GM23248 (cell line): Measurements from ENCODE around the gene ZNF746. TPM values are rescaled to one million over a fixed set of nuclear protein-coding genes. Genes with fewer than 3 reads are reported as not detected.
"Not testable (repeated sequence)": the region's sequence is repeated elsewhere in the genome, so short reads cannot be mapped to it uniquely, and the experiment has no call there.

ENCODE experiments used
- DNase-seq: peaks from one replicate; pipeline ENCODE4 v3.0.0-alpha.2; 2015
- H2AFZ ChIP-seq: fragments of 200-600 bp; sonication (generic); 2 replicates; pipeline ENCODE4 v1.6.1; 2016; ENCODE audit warnings: antibody characterized with exemption
- H3F3A ChIP-seq: fragments of 200-600 bp; sonication (generic); 2 replicates; pipeline ENCODE4 v1.6.1; 2016; ENCODE audit warnings: mild to moderate bottlenecking, antibody characterized with exemption, mixed run types; ENCODE audit not compliant: insufficient read depth
- H3K27ac ChIP-seq: fragments of 200-600 bp; sonication (generic); 2 replicates; pipeline ENCODE4 v1.5.1; 2016; ENCODE audit warnings: mild to moderate bottlenecking
- H3K27me3 ChIP-seq: fragments of 200-600 bp; sonication (generic); replicated peaks from 2 replicates; pipeline ENCODE4 v1.6.1; 2016; ENCODE audit warnings: mild to moderate bottlenecking; ENCODE audit not compliant: insufficient read depth
- H3K36me3 ChIP-seq: fragments of 200-600 bp; sonication (generic); 2 replicates; pipeline ENCODE4 v1.6.1; 2016; ENCODE audit warnings: low read depth, mild to moderate bottlenecking
- H3K4me1 ChIP-seq: fragments of 200-600 bp; sonication (generic); 2 replicates; pipeline ENCODE4 v1.6.1; 2016; ENCODE audit warnings: mild to moderate bottlenecking; ENCODE audit not compliant: insufficient read depth
- H3K4me2 ChIP-seq: fragments of 200-600 bp; sonication (generic); one replicate; pipeline ENCODE4 v1.6.1; 2016; ENCODE audit warnings: mild to moderate bottlenecking; ENCODE audit not compliant: unreplicated experiment
- H3K4me3 ChIP-seq: fragments of 200-600 bp; sonication (generic); 2 replicates; pipeline ENCODE4 v1.5.1; 2016; ENCODE audit warnings: mild to moderate bottlenecking
- H3K79me2 ChIP-seq: fragments of 200-600 bp; sonication (generic); 2 replicates; pipeline ENCODE4 v1.6.1; 2016; ENCODE audit warnings: mild to moderate bottlenecking; ENCODE audit not compliant: insufficient read depth
- H3K9ac ChIP-seq: fragments of 200-600 bp; sonication (generic); 2 replicates; pipeline ENCODE4 v1.6.1; 2016; ENCODE audit warnings: mild to moderate bottlenecking
- H3K9me2 ChIP-seq: fragments of 200-600 bp; sonication (generic); 2 replicates; pipeline ENCODE4 v1.6.1; 2016; ENCODE audit warnings: mixed run types, mild to moderate bottlenecking, moderate library complexity; ENCODE audit not compliant: insufficient read depth
- H3K9me3 ChIP-seq: fragments of 200-600 bp; sonication (generic); one replicate; pipeline ENCODE4 v1.6.1; 2017; ENCODE audit warnings: low read depth
- H4K20me1 ChIP-seq: fragments of 200-600 bp; sonication (generic); 2 replicates; pipeline ENCODE4 v1.6.0; 2016; ENCODE audit not compliant: insufficient read depth
- EZH2 ChIP-seq: fragments of 200-600 bp; sonication (generic); IDR thresholded peaks from 2 replicates; pipeline ENCODE4 v1.6.1; 2018; ENCODE audit warnings: antibody characterized with exemption, mild to moderate bottlenecking; ENCODE audit not compliant: insufficient read depth, poor library complexity, severe bottlenecking
- EZH2phosphoT487 ChIP-seq: fragments of 200-600 bp; sonication (generic); IDR thresholded peaks from 2 replicates; pipeline ENCODE4 v1.6.1; 2018; ENCODE audit warnings: antibody characterized with exemption, moderate library complexity, mild to moderate bottlenecking, low read depth; ENCODE audit not compliant: insufficient read depth
- WGBS, 2 experiments: methylation state at CpG; one replicate each; pipeline ENCODE4 v1.1.6; 2015 to 2017; ENCODE audit warnings: low lambda C conversion rate in 2 of 2, low coverage in 1 of 2; ENCODE audit errors: missing lambda C conversion rate in 2 of 2; 5-methylcytosine and 5-hydroxymethylcytosine counted together
- in situ Hi-C: fragments of 300-500 bp; cut with MboI; formaldehyde crosslinking; loops from 2 replicates; pipeline ENCODE4 v1.15.0; 2020
- polyA plus RNA-seq: library from polyadenylated mRNA; unstranded; fragments of >200 nt; fragmentation: Nextera tagmentation; extraction: Ambion mirVana; gene quantifications from 2 replicates; pipeline ENCODE4 v1.2.1, GENCODE V29; 2016
- total RNA-seq: library from RNA; depleted of rRNA; stranded (reverse); fragments of >200 nt; shearing (Covaris generic); gene quantifications from 2 replicates; pipeline ENCODE4 v1.2.3, GENCODE V29; 2014

Gene ZNF746
- total and polyA plus RNA-seq, 2 experiments from 2014 or later, result 9.7 to 17.8 TPM

- DNase-seq, result no peak
- in situ Hi-C loops, result no loop called here
- H3K4me1 ChIP-seq, result no peaks in the 10 kb centered on the region
- H2AFZ ChIP-seq, result no peak overlapping the region
- no peaks in the 10 kb centered on the region for H3K9me3 ChIP-seq
- peaks cover 23% of the 10 kb centered on the region for H3K79me2 ChIP-seq
- 96 to 97% methylated on average over 6 of the region's 6 CpGs for WGBS, 2 experiments
- peaks cover 51% of the 10 kb centered on the region for H3K36me3 ChIP-seq
- H3K9me2 ChIP-seq, result no peaks in the 10 kb centered on the region
- H4K20me1 ChIP-seq, result no peaks in the 10 kb centered on the region
- TF ChIP-seq EZH2 (no peak), EZH2phosphoT487 (no peak)
- no peaks in the 10 kb centered on the region for H3K27me3 ChIP-seq
- 0 out of 2 replicates have a peak, but pooled peaks cover 4% of the 10 kb centered on the region for H3F3A ChIP-seq
- H3K27ac ChIP-seq, result no peak overlapping the region
- no peak overlapping the region for H3K4me2 ChIP-seq
- H3K9ac ChIP-seq, result no peak overlapping the region
- no peak overlapping the region for H3K4me3 ChIP-seq
Observed at GRCh38 chr7:149449897-149450296, 47.7 kb downstream of the ZNF746 start.

- H3K27me3 ChIP-seq, result no peaks in the 10 kb centered on the region
- H3F3A ChIP-seq, result 0 out of 2 replicates have a peak, but pooled peaks cover 7% of the 10 kb centered on the region
- no peak overlapping the region for H3K9ac ChIP-seq
- no peak overlapping the region for H2AFZ ChIP-seq
- no peaks in the 10 kb centered on the region for H3K9me3 ChIP-seq
- no peak overlapping the region for H3K4me3 ChIP-seq
- 91 to 93% methylated on average over 8 of the region's 8 CpGs for WGBS, 2 experiments
- H3K79me2 ChIP-seq, result peaks cover 20% of the 10 kb centered on the region
- H4K20me1 ChIP-seq, result no peaks in the 10 kb centered on the region
- no peak overlapping the region for H3K27ac ChIP-seq
- no peaks in the 10 kb centered on the region for H3K9me2 ChIP-seq
- no peak for DNase-seq
- no peak for TF ChIP-seq EZH2
- H3K4me1 ChIP-seq, result no peaks in the 10 kb centered on the region
- H3K4me2 ChIP-seq, result no peak overlapping the region
- H3K36me3 ChIP-seq, result peaks cover 56% of the 10 kb centered on the region
- in situ Hi-C loops, result no loop called here
Observed at GRCh38 chr7:149448961-149449360, 48.6 kb downstream of the ZNF746 start.

- H3K4me1 ChIP-seq, H3F3A ChIP-seq, H4K20me1 ChIP-seq, H3K79me2 ChIP-seq, H3K9me3 ChIP-seq, H3K9me2 ChIP-seq, H3K27ac ChIP-seq, H3K27me3 ChIP-seq, in situ Hi-C loops, DNase-seq, H3K4me3 ChIP-seq, H2AFZ ChIP-seq, H3K9ac ChIP-seq, H3K4me2 ChIP-seq: not testable (repeated sequence)
- 94 to 95% methylated on average over 11 of the region's 11 CpGs for WGBS, 2 experiments
- peaks cover 45% of the 10 kb centered on the region for H3K36me3 ChIP-seq
Observed at GRCh38 chr7:149446026-149446425, 51.6 kb downstream of the ZNF746 start.

- H3K36me3 ChIP-seq, result peaks cover 34% of the 10 kb centered on the region
- no peak overlapping the region for H3K4me3 ChIP-seq
- in situ Hi-C loops, result no loop called here
- no peak overlapping the region for H3K9ac ChIP-seq
- DNase-seq, result no peak
- no peaks in the 10 kb centered on the region for H3K9me3 ChIP-seq
- no peaks in the 10 kb centered on the region for H3K9me2 ChIP-seq
- H3K27ac ChIP-seq, result no peak overlapping the region
- peaks cover 8% of the 10 kb centered on the region; the same call in 1 of the 2 replicates for H3K79me2 ChIP-seq
- 96 to 97% methylated on average over 6 of the region's 6 CpGs for WGBS, 2 experiments
- no peaks in the 10 kb centered on the region for H3K4me1 ChIP-seq
- no peaks in the 10 kb centered on the region for H4K20me1 ChIP-seq
- TF ChIP-seq EZH2phosphoT487 (no peak), EZH2 (no peak)
- H3K4me2 ChIP-seq, result no peak overlapping the region
- no peaks in the 10 kb centered on the region for H3K27me3 ChIP-seq
- no peak overlapping the region for H2AFZ ChIP-seq
- H3F3A ChIP-seq, result 0 out of 2 replicates have a peak, but pooled peaks cover 7% of the 10 kb centered on the region
Observed at GRCh38 chr7:149444287-149444686, 53.3 kb downstream of the ZNF746 start.

- no peak for TF ChIP-seq EZH2phosphoT487
- no peak for TF ChIP-seq EZH2
- no peak overlapping the region for H3K4me2 ChIP-seq
- no peak overlapping the region for H3K4me3 ChIP-seq
- peaks cover 8% of the 10 kb centered on the region; the same call in 1 of the 2 replicates for H3K79me2 ChIP-seq
- no peaks in the 10 kb centered on the region for H3K9me3 ChIP-seq
- in situ Hi-C loops, result no loop called here
- no peak overlapping the region for H2AFZ ChIP-seq
- no peaks in the 10 kb centered on the region for H3K9me2 ChIP-seq
- peaks cover 26% of the 10 kb centered on the region for H3K36me3 ChIP-seq
- H3K4me1 ChIP-seq, result no peaks in the 10 kb centered on the region
- H4K20me1 ChIP-seq, result no peaks in the 10 kb centered on the region
- H3F3A ChIP-seq, result 0 out of 2 replicates have a peak, but pooled peaks cover 7% of the 10 kb centered on the region
- DNase-seq, result no peak
- WGBS, 2 experiments, result 89 to 93% methylated on average over 7 of the region's 7 CpGs
- no peak overlapping the region for H3K9ac ChIP-seq
- H3K27ac ChIP-seq, result no peak overlapping the region
- H3K27me3 ChIP-seq, result no peaks in the 10 kb centered on the region
Observed at GRCh38 chr7:149443523-149443922, 54.1 kb downstream of the ZNF746 start.
